ENCODE results near the gene KLHDC2. TPM values are rescaled to one million over a fixed set of nuclear protein-coding genes. Genes with fewer than 3 reads are reported as not detected.
"Not testable (repeated sequence)": the region's sequence is repeated elsewhere in the genome, so short reads cannot be mapped to it uniquely, and the experiment has no call there.

KLHDC2 gene
- total RNA-seq, 1 donor from 2014 or later: 60.0 TPM

GRCh38 chr14:49767270-49767570, 733 bp upstream of the KLHDC2 start:
- TF ChIP-seq, protein P1, sequence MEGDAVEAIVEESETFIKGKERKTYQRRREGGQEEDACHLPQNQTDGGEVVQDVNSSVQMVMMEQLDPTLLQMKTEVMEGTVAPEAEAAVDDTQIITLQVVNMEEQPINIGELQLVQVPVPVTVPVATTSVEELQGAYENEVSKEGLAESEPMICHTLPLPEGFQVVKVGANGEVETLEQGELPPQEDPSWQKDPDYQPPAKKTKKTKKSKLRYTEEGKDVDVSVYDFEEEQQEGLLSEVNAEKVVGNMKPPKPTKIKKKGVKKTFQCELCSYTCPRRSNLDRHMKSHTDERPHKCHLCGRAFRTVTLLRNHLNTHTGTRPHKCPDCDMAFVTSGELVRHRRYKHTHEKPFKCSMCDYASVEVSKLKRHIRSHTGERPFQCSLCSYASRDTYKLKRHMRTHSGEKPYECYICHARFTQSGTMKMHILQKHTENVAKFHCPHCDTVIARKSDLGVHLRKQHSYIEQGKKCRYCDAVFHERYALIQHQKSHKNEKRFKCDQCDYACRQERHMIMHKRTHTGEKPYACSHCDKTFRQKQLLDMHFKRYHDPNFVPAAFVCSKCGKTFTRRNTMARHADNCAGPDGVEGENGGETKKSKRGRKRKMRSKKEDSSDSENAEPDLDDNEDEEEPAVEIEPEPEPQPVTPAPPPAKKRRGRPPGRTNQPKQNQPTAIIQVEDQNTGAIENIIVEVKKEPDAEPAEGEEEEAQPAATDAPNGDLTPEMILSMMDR (conservative IDR thresholded peaks at IDR 0.05): no peak

GRCh38 chr14:49768301-49769121, 558 bp downstream of the KLHDC2 start:
- no peak for DNase-seq (ENCODE audit: extremely low spot score, unreplicated experiment)
- Mint-ChIP-seq H3K4me1 (ENCODE audit: unreplicated experiment) (peaks cover 27% of the 10 kb centered on the region), H3K9me3 (no peaks in the 10 kb centered on the region), H3K27me3 (no peaks in the 10 kb centered on the region), H3K27ac (peak overlapping the region; percentile 99), H3K4me3 (peak overlapping the region; percentile 99), H3K36me3 (peaks cover 3% of the 10 kb centered on the region)
- TF ChIP-seq, protein P1 (conservative IDR thresholded peaks at IDR 0.05): no peak

More at GRCh38 chr14:49767270-49767570, 733 bp upstream of the KLHDC2 start:
- peak overlapping the region; percentile 97 for H3K4me3 Mint-ChIP-seq
- DNase-seq (ENCODE audit: extremely low spot score, unreplicated experiment): no peak
- peaks cover 27% of the 10 kb centered on the region for H3K4me1 Mint-ChIP-seq (ENCODE audit: unreplicated experiment)
- no peaks in the 10 kb centered on the region for H3K9me3 Mint-ChIP-seq
- peak overlapping the region; percentile 100 for H3K27ac Mint-ChIP-seq
- peaks cover 3% of the 10 kb centered on the region for H3K36me3 Mint-ChIP-seq
- H3K27me3 Mint-ChIP-seq: no peaks in the 10 kb centered on the region

DNA sequence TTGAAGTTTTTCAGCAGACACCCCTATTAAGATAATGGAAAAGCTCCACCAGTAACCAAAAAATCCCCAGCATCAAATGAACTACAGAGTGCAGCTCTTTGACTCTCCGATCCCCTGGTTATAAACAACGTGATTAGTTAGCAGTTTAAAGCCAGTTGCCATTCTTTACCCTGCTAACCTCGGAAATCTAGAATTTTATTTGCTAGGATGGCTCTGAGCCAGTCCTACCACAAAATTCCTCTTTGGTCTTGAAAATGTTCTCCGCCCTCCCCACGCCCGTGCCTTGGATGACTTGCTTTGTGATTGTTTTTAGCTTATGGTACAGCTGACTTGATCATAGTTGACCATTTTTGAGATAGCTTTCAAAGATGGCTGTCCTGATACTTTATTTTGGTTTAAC, 1.2 kb downstream of the KLHDC2 start:
- Mint-ChIP-seq H3K27ac (peak overlapping the region; percentile 99), H3K4me3 (peak overlapping the region; percentile 99), H3K36me3 (peaks cover 3% of the 10 kb centered on the region), H3K4me1 (ENCODE audit: unreplicated experiment) (peaks cover 27% of the 10 kb centered on the region), H3K9me3 (no peaks in the 10 kb centered on the region), H3K27me3 (no peaks in the 10 kb centered on the region)
- TF ChIP-seq, protein P1 (conservative IDR thresholded peaks at IDR 0.05): no peak
- no peak for DNase-seq (ENCODE audit: extremely low spot score, unreplicated experiment)

- TF ChIP-seq, protein P1 (conservative IDR thresholded peaks at IDR 0.05): no peak
- Mint-ChIP-seq H3K27me3 (no peaks in the 10 kb centered on the region), H3K27ac (peak overlapping the region; percentile 99), H3K4me1 (ENCODE audit: unreplicated experiment) (peaks cover 27% of the 10 kb centered on the region), H3K4me3 (peak overlapping the region; percentile 99), H3K9me3 (no peaks in the 10 kb centered on the region), H3K36me3 (peaks cover 5% of the 10 kb centered on the region)
- DNase-seq (ENCODE audit: extremely low spot score, unreplicated experiment): no peak
Observed at GRCh38 chr14:49769581-49770211, 1.7 kb downstream of the KLHDC2 start.

DNA sequence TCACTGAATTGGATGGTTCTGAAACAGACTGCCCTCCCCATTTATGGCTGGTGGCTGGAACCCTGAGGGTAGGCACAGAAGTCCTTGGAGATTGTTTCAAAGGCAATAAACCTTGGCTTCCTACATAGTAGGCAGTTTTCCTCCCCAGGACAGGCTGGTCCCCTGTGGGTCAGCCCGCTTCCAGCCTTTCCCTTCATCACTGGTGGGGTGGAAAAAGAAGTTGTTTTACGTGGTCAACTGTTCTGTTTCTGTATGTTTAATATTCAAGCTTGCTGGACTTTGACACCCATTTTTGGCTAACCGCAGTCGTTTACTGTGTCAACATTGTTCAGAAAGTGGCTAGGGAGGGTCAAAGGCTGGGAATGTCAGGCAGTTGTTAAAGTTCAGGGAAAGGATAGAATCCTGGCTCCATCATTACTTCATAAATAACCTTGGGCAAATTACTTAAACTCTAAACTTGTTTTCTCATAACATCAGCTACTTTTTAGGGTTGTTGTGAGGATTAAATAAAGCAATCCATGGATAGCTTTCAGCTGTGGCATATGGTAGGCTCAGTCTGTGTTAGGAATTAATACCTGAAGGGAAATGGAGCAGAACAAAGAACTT, 2.4 kb downstream of the KLHDC2 start:
- peaks cover 11% of the 10 kb centered on the region for H3K36me3 Mint-ChIP-seq
- peaks cover 27% of the 10 kb centered on the region for H3K4me1 Mint-ChIP-seq (ENCODE audit: unreplicated experiment)
- TF ChIP-seq, protein P1 (conservative IDR thresholded peaks at IDR 0.05): no peak
- peak overlapping the region; percentile 99 for H3K27ac Mint-ChIP-seq
- H3K4me3 Mint-ChIP-seq: peak overlapping the region; percentile 99
- no peaks in the 10 kb centered on the region for H3K27me3 Mint-ChIP-seq
- no peaks in the 10 kb centered on the region for H3K9me3 Mint-ChIP-seq
- no peak for DNase-seq (ENCODE audit: extremely low spot score, unreplicated experiment)

DNA sequence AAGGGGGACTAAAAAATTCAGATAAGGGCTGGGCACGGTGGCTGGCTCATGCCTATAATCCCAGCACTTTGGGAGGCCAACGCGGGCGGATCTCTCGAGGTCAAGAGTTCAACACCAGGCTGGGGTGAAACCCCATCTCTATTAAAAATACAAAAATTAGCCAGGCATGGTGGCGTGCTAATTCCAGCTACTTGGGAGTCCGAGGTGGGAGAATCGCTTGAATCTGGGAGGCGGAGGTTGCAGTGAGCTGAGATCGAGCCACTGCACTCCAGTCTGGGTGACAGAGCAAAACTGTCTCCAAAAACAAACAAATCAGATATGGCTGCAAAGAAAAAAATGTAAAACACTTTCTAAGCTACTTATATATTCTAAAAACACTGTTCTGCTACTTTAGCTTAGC, 3.7 kb downstream of the KLHDC2 start:
- Mint-ChIP-seq H3K36me3 (peaks cover 17% of the 10 kb centered on the region), H3K4me1 (ENCODE audit: unreplicated experiment) (peaks cover 27% of the 10 kb centered on the region), H3K27ac (peak overlapping the region; percentile 99), H3K4me3 (peak overlapping the region; percentile 16)
- H3K9me3 Mint-ChIP-seq; DNase-seq (ENCODE audit: extremely low spot score, unreplicated experiment); H3K27me3 Mint-ChIP-seq: not testable (repeated sequence)

All from type B pancreatic cell (in vitro differentiated cells).